Measurements from ENCODE around the gene PDE10A.
"Not testable (repeated sequence)": the region's sequence is repeated elsewhere in the genome, so short reads cannot be mapped to it uniquely, and the experiment has no call there.

PDE10A gene

GRCh38 chr6:165618891-165619290 is 44.1 kb downstream of the PDE10A start:
- not testable (repeated sequence) for DNase-seq

DNA sequence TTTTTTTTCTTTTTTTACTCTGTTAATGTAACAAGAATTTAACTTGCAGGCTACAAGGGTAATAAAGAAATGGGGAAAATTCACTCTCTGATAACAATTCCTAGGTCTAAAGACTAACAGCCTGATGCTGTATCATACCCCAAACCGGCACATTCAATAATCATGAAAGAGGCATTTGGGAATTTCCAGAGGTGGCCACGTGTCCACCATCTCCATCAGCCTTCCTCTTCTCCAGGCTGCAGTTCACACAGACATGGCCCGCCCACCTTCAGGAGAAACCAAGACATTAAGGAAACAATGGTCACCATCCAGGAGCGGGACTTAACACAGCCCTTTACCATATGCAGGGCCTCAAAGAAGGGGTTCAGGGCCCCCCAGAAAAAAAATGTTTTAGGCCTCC is 44.8 kb downstream of the PDE10A start:
- no peak for DNase-seq

- DNase-seq = no peak
These were observed 45.5 kb downstream of the PDE10A start for GRCh38 chr6:165617528-165617927.

DNA sequence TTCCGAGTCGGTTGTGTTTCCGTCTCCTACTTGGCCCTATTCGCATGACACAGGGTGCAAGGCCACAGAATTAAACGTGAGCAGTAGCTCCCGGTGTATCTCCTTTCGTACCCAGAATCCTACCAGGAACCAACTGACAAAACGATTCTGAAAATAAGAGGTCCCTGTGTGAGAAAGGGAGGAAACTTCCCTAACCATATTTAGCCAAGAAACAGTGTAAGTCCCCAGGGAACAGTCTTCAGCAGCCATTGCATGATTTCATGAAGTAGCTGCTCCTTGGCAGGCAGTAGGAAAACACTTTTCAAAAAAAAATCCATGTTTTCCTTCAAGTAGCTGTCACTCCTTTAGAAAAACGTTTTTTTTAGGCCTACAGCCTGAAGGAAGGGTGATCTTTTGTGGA is 46.9 kb downstream of the PDE10A start:
- no peak for DNase-seq

GRCh38 chr6:165615636-165616035 is 47.4 kb downstream of the PDE10A start:
- DNase-seq = no peak

DNA sequence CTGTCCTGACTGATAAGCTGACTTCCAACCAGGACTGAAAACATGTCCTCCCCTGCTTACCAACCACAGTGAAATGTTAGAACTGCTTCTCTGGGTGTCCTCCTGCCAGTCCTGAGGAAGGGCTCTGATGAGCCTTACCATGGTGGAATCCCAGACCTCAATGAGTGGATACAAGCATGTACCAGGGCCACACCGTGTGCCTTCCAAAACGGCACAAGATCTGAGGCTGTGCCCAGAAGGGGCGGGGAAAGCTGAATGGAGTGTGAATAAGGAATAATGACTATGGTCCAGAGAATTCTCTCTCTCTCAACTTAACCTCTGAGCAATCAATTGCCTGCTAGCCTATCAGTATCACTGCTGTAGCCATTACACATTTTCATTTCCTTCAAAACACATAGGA is 51.7 kb downstream of the PDE10A start:
- no peak for DNase-seq

GRCh38 chr6:165608577-165608976 is 54.5 kb downstream of the PDE10A start:
- DNase-seq = not testable (repeated sequence)

DNA sequence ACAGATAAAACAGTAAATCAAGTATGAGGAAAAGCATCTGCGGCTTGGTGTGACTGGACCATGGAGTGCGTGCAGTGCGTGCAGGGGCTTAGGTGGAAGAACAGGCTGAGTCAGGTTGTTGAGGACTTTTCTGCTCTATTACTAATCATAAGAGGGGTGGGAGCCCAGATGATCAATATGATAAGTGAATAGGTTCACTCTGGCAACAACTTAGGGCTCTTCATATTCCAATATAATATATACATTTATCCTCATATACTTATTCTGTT is 56.4 kb downstream of the PDE10A start:
- DNase-seq = no peak

GRCh38 chr6:165605901-165606739 is 56.9 kb downstream of the PDE10A start:
- no peak for DNase-seq

DNA sequence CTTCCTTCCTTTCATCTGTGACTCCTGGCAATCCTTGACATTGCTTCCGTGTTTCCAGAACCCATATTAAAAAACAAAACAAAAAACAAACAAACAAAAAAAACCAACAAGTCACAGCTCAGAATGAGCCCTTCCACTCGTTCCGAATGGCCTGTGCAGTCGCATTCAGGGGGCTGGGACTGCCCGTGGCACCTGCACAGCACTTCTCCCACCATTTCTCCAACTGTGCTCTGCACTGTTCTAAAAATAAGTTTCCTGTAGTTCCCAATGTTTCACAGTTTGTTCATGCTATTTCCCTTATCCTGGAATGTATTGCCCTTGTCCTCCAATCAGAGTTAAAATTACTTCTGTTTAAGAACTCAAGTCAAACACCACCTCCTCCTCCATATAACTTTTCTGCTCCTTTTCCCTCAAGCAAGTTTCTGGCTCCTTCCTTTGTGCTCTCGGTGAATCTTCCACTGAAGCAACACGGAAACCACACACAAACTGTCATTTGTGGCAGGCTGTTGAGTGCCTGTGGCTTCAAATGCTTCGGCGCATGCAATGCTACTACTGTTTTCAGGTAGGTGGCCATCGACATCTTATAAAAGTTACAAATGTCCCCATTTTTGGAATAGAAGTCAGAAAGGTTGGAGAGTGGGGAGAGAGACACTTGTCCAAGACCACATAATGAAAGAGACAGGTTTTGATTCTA is 57.7 kb downstream of the PDE10A start:
- no peak for DNase-seq

DNA sequence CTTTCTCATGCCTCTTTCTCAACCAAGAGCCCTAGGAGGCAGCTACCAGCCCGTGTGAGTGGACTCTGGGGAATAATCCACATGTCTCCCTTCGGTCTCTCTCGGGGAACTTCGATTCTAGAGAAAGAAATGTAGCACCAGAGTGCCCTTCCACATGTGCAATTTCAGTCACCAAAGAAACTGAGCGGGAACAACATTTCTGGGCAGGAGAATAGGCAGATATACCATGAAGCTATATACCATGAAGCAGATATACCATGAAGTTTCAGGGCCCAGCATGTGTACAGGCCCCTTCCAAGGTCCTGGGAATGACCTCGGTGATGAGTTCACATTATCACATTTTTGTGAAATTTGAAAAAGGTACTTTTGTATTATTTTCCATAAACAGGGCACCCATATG is 60.8 kb downstream of the PDE10A start:
- DNase-seq = no peak

GRCh38 chr6:165600606-165601005 is 62.4 kb downstream of the PDE10A start:
- DNase-seq = no peak

GRCh38 chr6:165599596-165600487 is 63.2 kb downstream of the PDE10A start:
- DNase-seq = no peak

DNA sequence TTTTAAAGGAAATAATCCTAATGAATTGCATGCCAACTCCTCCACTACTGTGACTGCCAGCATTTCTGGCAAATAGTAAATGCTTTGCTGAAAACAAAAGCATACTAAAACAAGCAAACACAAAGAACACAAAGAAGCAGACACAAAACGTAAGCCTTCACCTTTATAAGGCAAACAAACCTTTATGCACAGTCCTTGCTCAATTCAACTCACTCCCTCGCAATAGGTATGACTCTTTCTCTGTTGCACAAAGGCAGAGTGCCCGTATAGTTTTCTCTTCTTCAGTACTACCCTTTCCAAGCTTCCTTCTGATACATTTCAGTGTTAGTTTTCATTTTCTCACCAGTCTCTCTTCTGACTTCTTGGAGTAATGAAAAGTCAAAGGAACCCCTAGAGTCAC is 63.9 kb downstream of the PDE10A start:
- peak; percentile 26 for DNase-seq

GRCh38 chr6:165597821-165598220 is 65.2 kb downstream of the PDE10A start:
- no peak for DNase-seq

GRCh38 chr6:165594584-165595333 is 68.3 kb downstream of the PDE10A start:
- DNase-seq = no peak

DNA sequence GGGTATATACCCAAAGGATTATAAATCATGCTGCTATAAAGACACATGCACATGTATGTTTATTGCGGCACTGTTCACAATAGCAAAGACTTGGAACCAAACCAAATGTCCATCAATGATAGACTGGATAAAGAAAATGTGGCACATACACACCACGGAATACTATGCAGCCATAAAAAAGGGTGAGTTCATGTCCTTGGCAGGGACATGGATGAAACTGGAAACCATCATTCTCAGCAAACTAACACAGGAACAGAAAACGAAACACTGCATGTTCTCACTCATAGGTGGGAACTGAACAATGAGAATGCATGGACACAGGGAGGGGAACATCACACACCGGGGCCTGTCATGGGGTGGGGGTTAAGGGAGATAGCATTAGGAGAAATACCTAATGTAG is 70.1 kb downstream of the PDE10A start:
- DNase-seq = not testable (repeated sequence)

DNA sequence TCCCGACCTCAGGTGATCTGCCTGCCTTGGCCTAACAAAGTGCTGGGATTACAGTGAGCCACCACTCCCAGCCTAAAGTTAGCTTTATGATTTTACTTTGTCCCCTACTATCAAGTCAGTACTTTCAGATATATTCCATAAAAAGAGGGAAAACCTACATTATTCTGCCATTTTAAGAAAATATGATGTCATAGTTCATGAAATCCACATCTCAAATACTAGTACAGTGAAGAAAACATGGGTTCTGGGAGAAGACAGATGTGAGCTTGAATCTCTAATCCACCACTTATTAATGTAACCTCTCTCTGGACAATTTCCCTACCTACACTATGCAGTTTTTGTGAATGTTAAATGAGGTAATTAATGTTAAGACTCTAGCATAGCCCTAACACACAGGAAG is 74.5 kb downstream of the PDE10A start:
- no peak for DNase-seq

DNA sequence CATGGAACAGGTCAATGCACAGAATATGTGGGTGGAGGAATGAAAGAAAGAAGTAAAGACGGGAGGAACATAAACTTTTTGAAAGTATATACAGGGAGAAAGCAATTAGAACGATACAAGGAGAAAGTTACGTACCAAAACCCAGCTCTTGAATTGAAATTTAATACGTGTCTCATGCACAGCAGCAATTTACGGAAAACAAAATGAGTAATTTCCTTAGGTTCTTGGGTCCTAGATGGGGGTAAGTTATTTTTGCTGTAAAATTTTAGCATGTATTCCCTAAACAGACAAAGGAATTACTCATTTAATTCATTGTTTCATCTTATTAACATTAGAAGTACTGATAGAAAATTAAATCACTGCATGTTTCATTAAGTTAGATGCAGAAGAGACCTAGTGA is 75.8 kb downstream of the PDE10A start:
- DNase-seq = no peak

GRCh38 chr6:165586706-165587105 is 76.3 kb downstream of the PDE10A start:
- no peak for DNase-seq

- no peak for DNase-seq
These were observed 78.0 kb downstream of the PDE10A start for GRCh38 chr6:165585060-165585459.

DNA sequence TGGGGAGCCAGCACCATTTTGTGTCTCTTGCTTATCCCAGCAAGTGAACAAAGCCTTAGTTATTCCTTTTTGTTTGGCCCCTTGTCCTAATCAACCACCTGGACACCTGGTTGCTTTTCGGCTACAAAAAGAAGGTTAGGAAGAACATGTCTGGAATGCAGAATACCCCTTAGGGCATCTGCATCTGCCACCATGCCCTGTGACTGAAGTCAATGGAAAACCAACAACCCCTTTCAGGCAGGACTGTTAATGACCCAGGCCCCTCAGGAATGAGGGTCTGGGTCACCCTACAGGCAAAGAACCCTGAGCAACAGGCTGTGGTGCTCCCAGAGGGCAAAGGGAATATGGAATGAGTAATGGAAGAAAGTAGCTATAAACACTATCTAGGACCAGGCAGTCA is 78.5 kb downstream of the PDE10A start:
- no peak for DNase-seq

GRCh38 chr6:165581678-165582077 is 81.4 kb downstream of the PDE10A start:
- DNase-seq = no peak
